HPDE6-E6E7 (cell line): Measurements from ENCODE around the gene ROBO1.
"Not testable (repeated sequence)": the region's sequence is repeated elsewhere in the genome, so short reads cannot be mapped to it uniquely, and the experiment has no call there.

Source experiments
- DNase-seq: peaks from one replicate; pipeline ENCODE4 v3.0.0; 2011; ENCODE audit warnings: missing footprints; ENCODE audit errors: extremely low spot score

ROBO1 gene

DNA sequence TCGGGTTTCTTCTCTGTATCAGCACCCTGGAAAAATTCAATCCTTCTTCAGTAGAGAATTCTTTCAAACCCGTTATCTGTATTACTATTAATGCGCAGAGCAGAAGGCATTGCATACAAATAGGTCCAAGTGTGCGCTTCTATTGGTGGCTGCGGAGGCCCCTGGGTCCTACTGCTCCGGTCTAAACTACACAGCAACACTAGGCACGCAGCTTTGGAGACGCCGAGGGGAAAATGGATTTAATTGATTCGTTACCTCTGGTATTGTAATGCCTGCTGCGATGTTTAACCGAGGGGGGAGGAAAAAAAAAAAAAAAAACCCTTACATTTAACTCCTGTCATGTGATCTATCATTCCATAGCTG, at the start of gene ROBO1:
TSS of gene ROBO1 (minus strand) at position 94 of the 363 bp plus-strand sequence.
- no peak for DNase-seq

DNA sequence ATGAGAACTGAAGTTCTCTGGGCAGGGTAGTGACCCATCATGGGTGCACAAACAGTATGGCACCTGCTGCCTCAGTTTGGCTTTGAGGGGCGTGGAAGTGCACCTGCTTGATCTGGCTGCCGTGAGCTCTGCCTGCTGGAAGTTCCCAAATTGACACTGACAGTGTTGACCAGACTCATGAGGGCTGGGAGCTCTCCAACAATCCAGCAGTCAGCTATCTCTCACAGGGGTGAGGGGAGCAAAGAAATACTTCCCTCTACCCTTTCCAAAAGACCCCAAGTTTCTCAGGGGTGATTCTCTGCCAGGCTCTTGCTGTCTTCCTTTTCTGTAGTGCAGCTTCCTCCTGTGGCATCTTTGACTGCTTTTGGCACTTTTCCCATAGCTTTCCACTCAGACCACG, 49.4 kb upstream of the ROBO1 start:
- no peak for DNase-seq

DNA sequence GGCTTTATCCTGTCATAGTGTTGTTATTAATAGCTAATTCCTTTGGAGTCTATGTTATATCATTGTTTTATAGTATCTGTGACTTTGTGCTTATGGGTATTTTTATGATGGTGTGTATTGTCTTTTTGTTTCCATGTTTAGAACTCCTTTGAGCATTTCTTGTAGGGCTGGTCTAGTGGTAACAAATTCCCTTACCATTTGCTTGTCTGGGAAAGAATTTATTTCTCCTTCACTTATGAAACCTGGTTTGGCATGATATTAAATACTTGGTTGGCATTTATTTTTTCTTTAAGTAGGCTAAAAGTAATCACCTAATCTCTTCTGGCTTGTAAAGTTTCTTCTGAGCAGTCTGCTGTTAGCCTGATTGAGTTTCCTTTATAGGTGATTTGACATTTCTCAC, 47.7 kb upstream of the ROBO1 start:
- DNase-seq: no peak

DNA sequence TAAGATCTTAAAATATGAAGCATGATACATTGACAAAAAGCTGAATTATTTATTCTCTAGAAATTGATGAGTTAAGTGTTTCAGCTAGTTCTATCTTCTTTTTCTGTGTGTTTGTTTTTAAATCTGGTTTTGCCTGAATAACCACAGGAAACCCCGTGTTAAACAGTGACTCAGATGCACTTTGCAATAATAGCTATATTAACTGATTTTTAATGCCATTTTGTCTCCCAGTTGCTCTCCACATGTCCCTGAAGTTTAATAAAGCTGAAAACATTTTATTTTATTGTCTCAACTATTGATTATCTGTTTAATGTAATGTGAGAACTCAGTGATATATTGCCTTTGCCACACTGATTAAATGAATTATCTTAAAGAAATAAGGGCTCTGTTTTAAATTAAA, 42.8 kb upstream of the ROBO1 start:
- DNase-seq: peak; percentile 0

DNA sequence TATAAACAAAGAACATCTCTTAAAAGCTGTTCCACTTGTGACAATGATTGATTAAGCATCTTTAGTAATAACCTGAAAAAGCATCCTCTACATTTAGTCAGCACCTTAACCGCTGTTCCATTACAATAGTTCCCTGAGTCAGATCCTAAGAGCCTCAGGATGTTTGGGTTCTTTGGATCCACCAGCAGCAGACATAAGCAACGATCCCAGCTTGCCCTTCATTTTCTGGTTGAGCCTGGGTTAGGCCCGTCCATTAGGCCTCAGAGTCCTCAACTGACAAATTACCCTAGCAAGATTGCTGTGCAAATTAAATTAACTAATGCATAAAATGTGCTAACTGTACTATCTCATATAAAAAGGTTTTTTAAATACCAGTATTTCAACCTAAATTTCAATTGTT, 42.3 kb upstream of the ROBO1 start:
- DNase-seq: no peak

DNA sequence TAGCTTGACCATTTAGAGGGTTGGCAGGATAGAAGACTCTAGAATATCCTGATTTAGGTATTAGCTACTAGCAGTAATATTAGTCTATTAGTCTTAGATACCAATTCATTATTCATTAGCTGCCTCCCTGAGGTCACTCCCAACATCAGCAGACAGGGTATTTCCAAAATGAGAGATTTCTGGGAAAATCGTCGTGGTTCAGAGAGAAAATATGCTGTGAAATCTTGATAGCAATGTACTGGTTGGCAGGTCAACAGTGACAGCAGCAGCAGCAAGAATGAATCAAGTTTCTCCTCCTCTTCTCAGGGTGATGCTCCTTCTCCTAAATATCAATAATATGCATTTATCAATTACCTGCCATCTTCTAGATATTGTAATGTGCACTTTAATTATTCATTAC, 41.3 kb upstream of the ROBO1 start:
- no peak for DNase-seq

DNA sequence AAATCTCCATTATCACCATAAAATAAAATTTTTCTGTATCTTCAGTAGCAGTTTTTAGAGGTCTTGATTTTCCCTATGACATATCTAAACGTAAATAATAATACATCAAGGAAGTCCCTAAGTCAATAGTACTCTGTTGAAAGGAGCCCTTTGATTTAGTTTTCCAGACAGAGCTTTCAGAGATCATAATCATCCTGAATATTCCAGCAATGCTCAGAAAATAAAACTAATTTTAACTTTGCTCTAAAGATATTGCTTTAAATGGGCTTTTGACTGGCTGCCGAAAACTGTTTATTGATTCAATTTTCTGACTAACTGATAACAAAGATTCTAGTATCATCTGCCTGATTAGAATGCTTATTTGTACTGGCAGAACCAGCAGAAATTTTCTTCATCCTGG, 40.7 kb upstream of the ROBO1 start:
- no peak for DNase-seq

DNA sequence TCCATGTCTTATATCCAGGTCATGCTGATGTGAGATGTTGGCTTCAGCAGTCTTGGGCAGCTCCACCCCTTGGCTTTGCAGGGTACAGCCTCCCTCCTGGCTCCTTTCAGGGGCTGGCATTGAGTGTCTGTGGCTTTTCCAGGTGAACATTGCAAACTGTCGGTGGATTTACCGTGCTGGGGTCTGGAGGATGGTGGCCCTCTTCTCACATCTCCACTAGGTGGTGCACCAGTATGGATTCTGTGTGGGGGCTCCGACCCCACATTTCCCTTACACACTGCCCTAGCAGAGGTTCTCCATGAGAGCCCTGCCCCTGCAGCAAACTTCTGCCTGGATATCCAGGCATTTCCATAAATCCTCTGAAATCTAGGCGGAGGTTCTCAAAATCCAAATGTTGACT, 22.4 kb upstream of the ROBO1 start:
- not testable (repeated sequence) for DNase-seq

DNA sequence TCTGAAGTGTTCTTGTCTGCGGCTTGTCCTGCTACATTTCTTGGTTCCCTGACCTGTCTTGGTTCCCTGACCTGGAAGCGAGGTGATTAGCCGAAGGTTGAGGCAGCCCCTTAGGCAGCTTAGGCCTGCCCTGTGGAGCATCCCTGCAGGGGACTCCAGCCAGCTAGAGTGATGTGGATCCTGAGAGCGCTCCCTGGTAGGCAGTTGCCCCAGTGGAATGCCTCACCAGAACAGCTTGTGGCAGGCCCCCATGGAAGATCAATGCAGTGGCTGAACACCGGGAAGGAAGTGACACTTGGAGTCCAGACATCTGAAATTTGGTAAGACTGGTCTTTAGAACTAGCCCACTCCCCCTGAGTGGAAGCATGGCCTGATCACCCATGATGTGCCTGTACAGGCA, 5.5 kb upstream of the ROBO1 start:
- DNase-seq: no peak

DNA sequence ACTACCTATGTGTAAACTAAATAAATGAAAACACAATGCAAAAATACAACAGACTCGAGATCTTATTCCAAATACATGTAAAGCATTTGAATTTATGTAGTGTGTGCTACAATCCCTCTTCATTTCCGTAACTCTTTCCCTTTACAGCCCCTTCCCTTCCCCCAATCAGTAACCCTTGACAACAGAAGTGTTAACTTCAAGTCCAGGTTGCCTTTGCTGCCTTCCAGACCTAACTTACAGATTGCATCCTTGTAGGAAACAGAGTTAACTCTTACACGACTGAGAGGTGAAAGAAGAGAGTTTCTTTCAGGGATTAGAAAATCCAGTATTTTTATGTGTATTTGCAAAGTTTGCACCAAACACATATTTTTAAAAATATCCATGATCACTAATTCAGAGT, 1.4 kb upstream of the ROBO1 start:
- DNase-seq: no peak

DNA sequence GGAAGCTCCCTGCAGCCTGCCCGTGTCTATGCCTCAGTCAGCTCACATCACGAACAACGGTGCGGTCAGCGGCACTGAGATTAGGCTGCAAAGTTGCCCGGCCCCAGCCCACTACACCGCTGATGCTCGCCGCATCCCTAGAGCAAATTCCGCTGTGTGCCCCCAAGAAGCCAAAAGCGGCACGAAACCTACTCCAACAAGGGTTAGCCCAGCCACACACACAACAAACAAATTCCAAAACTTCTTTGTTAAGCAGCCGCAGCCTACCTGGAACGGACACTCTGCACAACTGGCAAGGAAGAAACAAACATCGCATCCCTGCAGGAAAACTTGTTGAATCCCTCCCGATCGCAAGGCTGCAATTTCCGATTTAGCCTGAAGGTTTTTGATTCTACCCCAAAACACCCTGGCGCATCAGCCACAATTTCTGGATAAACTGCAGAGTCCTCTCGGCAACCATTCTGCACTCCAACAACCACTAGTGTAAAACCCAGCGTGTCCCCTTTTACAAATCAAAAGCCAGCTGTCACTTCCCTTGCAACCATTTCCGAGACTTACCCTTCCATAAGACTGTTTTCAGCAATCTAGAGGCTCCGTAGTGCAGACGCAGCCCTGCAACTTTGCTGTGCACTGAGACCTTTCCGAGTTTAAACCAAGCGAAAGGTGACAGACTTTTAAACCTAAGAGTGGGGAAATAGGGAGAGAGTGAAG, 449 bp downstream of the ROBO1 start:
- no peak for DNase-seq

DNA sequence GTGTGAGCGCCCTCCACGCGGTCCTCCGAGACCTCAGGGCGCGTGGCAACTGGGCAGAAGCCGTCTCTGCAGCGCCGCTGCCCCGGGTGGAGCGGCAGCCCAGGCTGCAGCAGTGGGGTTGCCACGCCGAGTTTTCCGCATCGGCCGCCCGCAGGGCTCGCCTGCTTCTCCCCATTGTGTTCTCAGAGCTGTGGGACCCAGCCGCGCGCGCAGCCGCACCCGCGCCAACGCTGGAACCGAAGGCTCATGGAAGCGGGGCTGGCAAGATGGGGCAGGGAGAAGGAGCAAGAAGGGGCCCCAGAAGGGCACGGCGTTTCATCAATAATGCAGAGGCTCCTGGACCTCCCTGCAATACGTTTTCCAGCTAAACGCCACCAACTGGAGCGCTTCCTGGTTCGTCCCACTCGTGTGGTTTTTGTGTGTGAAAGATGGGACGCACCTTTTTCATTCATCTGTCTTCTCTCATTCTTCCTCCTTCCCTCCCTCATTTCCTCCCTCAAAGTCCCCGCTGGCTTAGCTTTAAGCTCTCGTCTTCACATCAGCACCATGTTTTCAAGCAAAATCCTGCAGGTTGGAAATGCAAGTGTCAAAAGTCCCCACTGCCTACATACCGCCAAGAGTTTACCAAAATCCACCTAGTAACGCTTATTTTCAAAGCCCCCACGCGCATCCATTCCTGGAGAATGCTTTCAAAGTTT, 1.2 kb downstream of the ROBO1 start:
- no peak for DNase-seq

DNA sequence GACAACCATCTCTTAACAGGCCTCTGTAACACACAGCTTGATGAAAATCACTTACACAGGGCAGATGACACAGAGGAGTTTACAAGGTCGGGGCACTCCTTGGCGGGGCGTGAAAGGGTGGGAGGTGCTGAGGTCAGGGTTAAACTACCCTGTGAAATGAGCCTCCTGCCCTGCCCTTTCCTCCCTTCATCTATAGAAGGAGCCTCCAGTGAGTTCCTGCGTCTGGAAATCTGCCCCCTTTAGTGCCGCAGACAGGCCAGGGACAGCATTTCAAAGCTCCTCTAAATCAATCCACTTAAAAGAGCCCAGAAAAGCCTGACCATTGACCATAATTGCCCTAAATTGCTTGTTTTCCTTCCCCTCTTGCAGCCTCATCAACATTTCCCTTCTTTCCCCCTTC, 1.9 kb downstream of the ROBO1 start:
- DNase-seq: no peak

DNA sequence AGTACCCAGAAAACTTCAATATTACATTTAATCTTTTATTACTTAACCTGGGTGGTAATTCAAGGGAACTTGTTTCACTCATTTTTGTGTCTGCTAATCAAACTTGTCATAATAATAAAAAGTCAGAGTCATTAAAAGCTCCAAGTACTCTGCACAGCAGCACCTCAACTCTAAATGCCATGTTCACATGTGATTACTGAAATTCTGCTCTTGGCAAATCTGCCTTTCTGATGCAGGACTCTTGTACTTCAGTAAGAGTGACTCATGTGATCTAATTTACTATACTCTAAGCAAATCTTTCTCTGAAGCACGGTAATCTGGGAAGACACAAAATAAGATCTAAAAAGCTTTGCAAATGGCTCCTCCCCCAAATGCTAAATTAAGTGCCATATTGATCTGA, 6.4 kb downstream of the ROBO1 start:
- no peak for DNase-seq

DNA sequence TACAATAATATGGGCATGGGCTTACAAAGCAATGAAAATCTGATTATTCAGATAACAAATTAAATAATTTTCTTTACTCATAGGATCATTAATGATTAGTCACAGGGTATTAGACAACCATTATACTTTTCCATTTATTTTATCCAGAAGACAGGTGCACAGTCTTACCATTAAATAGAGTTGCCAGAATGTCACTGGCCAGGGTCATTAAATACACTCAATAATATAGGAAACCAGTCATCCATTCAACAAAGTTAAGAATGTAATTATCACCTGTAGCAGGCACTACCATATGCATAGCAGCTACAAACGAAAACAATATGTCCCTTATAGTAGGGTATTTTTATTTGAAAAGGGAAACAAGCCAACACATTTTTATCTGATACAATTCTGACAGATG, 16.1 kb downstream of the ROBO1 start:
- no peak for DNase-seq

DNA sequence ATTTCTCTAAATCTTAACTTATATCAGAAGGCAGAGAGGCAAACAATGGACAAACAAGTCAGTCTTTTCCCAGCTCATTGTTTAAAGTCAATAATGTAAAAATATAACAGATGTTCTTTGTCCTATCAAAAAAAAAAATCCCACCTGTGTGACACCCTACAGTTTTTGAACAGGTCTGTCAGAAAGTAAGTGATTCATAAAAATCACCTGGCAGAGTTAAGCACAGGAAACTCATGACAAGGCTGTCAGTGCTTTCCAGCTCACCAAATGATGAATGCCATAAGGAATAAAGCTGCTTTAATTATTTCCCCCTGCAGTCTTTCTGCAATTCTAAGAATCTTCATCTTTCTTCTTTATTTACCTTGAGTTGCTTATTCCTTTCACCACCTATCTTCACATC, 30.3 kb downstream of the ROBO1 start:
- DNase-seq: no peak

DNA sequence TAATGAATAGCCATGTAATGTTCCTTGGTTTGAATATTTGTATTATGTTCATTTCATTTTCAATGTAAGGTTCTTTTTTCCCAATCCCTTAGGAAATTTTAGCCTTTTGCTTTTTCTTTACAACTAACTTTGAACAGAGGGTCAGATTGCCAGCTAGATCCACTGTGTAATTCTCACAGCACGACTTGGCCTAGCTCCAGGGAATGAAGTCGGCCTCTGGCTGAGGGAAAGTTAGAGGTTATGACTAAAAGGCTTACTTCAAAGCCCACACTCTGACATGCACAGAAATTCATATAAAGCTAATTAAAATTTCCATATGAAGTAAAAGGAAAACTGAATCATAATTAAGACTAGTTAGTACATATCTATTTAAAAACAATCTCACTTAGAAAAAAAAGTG, 38.7 kb downstream of the ROBO1 start:
- DNase-seq: no peak

DNA sequence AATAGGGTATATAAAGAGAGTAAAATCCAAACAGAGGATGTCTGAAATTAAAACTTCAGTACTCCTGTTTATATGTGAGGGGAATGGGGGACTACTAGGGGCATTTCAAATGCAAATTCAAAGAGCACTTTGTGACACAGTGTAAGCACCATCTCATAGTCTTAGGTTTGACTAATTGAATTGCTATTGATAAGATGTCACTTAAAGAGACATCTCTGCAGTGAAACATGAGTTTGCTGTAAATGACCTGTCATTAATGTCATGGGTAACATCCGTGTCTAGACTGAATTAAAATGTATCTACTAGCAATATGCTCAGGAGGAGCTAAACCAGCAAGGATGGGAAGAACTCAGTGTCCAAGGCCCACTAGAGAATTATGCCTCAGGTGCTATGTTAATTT, 41.0 kb downstream of the ROBO1 start:
- no peak for DNase-seq

DNA sequence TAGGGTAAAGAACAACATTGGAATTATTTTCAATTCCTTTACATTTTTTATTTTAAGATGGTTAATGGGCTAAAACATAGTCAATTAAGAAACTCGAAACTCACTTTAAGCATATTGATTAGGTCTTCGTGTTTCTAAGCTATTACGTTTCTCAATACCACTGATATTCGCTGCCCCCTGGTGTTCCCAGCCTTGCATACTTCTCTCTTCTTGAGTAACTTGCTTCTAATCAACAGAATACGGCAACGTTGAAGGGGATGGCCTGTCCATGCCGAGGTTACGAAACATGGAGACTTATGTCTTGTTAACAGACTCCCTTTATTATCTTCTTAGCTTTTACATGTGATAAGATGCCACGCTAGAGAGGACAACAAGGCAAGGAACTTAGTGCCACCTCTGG, 43.6 kb downstream of the ROBO1 start:
- DNase-seq: no peak

DNA sequence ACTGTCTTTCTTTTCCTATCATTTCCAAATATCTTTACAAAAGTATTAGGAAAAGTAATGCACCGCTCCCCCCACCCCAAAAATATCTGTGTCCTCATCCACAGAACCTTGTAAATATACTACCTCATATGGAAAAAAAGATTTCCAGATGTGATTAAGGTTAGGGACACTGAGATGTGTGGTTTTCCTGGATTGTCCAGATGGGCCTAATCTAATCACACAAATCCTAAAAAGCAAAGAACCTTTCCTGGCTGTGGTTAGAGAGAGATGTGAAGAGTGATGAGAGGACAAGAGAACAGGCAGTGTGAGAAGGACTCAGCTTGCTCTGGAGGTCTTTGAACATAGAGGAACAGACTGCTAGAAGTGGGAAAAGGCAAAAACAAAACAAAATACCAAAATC, 77.7 kb downstream of the ROBO1 start:
- no peak for DNase-seq

DNA sequence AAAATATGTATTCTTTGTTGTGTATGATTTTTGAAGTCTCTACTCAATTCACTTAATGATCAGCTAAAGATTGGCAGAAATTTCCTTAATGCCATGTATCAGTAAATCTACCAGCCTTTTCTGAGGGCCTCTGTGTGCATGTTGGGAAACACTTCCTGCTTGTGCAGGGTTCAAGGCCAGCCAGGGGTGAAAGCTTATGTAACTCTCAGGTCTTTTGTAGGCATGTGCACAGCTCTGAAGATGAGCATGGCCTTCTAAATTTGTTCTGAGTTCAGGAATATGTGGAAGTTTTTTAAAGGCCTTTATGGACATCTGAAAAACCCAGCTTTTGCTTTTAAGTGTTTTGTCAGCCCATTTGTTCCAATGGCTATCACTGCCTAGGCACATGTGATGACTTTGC, 82.7 kb downstream of the ROBO1 start:
- DNase-seq: no peak

DNA sequence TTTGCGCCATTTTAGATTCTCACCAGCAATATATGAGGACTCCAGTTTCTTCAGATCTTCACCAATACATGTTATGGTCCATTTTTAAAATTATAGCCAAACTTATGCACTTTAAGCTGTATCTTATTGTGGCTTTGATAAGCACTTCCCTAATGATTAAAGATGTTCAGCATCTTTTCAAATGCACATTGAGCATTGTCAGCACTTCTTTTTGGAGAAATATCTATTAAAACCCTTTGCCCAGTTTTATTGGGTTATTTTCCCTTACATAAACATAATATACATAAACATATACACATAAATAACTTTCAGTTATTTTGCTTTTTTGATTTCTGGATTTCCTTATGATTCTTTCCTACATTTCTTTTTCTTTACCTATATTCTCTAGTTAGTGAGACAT, 83.8 kb downstream of the ROBO1 start:
- no peak for DNase-seq

DNA sequence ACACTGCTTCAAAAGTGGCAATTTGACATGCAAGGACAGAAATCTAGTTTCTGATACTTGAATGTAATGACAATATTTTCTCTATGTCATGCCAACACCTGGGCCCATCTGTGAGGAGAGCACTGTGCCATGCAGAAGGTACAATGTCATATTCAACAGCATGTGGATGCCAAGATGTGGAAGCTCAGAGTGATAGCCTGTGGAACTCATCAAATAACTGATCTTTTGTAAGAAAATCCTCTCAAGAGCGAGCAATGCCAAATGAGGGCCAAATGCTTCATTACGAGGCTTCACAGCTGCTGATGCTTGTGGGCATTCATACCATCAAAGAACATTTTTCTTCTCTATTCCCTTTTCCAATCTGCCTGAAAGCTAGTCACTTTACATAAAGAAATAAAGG, 95.1 kb downstream of the ROBO1 start:
- DNase-seq: no peak

DNA sequence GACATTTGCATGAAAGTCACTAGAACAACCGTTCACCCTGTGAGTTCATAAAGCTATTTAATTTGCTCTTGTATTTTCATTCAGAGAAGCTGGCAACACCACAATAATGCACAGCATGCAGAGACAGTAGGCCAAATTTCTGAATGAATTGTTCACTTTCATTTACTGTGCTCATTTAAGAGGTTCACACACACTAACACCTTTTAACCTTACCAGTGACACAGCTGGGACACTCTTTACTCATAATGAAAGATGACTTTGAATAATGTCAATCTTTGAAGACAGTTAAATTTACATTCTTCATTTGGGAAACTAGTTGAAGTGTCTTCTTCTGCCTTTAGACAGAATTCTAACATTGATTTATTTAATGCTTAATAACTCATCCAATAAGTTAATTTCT, 95.7 kb downstream of the ROBO1 start:
- no peak for DNase-seq
